KOPT-K1 (cell line): ENCODE measurements around the gene KCTD12.

Source experiments
- H3K27ac ChIP-seq: fragments of 200-600 bp; sonication (generic); 2 replicates; pipeline ENCODE4 v1.5.1; 2016; ENCODE audit warnings: antibody characterized with exemption, mild to moderate bottlenecking, low read depth, low read length; ENCODE audit not compliant: poor library complexity, severe bottlenecking
- H3K36me3 ChIP-seq: fragments of 200-600 bp; sonication (generic); 2 replicates; pipeline ENCODE4 v1.5.1; 2017; ENCODE audit warnings: antibody characterized with exemption, mild to moderate bottlenecking, low read length, moderate library complexity; ENCODE audit not compliant: insufficient read depth
- H3K9me3 ChIP-seq: fragments of 200-600 bp; sonication (generic); 2 replicates; pipeline ENCODE4 v1.5.1; 2017; ENCODE audit warnings: antibody characterized with exemption, low read length, mild to moderate bottlenecking; ENCODE audit not compliant: insufficient read depth, poor library complexity, severe bottlenecking

KCTD12 gene

GRCh38 chr13:76853481-76853880, 32.7 kb downstream of the KCTD12 start:
- Histone ChIP-seq H3K36me3 (no peaks in the 10 kb centered on the region), H3K27ac (no peak overlapping the region), H3K9me3 (no peaks in the 10 kb centered on the region)

DNA sequence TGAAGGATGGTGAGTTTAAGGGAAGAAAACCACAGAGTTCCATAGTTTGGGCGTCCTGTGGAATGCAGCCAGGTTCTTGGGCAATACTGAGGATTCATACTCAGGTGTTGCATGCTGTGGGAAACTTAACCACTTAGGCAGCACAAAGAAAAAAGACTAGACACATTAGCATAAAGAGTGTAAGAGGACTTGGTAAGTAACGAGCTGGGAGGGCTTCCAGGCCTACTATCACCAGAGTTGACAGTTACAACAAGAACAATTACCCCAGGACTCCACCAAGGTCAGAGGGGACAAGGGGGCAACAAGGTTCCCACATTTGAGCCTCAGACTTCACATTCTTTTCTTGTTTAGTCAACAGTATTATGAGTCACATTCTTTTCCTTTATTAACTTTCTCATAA, 33.2 kb downstream of the KCTD12 start:
- H3K9me3 ChIP-seq: no peaks in the 10 kb centered on the region
- H3K36me3 ChIP-seq: no peaks in the 10 kb centered on the region
- no peak overlapping the region for H3K27ac ChIP-seq

DNA sequence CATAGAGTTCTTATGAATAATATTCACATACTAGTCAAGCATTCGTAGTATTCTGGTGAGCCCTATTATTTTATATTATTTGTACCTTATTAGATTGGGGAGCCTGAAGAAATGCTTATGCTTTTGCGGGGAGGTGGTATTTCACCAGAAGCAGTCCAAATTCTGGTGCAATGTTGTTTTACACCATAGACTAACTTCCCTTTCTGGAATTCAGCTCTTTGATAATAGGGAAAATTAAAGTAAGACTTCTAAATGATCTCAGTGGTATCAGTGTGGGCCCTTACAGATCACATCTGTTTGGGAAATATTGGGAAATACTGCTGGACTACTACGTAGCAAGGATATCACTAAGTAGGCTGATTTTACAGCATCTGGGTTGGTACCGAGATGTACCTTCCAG, 34.2 kb downstream of the KCTD12 start:
- Histone ChIP-seq H3K36me3 (no peaks in the 10 kb centered on the region), H3K27ac (no peak overlapping the region), H3K9me3 (no peaks in the 10 kb centered on the region)

- Histone ChIP-seq H3K9me3 (no peaks in the 10 kb centered on the region), H3K36me3 (no peaks in the 10 kb centered on the region), H3K27ac (no peak overlapping the region)
These were observed 36.7 kb downstream of the KCTD12 start for GRCh38 chr13:76849493-76849892.

DNA sequence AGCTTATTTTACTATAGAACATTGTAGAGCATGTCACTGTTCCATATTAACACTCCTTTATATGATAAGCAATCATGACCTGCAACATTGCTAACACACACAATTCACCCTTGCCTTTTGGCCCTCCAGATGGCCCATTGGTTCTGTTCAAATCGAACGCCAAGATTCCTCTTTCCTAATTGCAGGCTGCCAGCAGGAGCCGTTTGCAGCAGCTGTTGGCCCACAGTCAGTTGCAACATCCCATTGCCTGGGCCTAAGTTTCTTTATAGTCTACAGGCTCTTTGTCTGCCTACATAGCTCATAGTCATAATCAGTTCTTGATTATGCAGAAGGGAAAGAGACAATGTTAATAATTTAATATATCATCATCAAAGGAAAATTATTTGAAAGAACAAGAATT, 37.6 kb downstream of the KCTD12 start:
- H3K27ac ChIP-seq: no peak overlapping the region
- no peaks in the 10 kb centered on the region for H3K9me3 ChIP-seq
- H3K36me3 ChIP-seq: no peaks in the 10 kb centered on the region

DNA sequence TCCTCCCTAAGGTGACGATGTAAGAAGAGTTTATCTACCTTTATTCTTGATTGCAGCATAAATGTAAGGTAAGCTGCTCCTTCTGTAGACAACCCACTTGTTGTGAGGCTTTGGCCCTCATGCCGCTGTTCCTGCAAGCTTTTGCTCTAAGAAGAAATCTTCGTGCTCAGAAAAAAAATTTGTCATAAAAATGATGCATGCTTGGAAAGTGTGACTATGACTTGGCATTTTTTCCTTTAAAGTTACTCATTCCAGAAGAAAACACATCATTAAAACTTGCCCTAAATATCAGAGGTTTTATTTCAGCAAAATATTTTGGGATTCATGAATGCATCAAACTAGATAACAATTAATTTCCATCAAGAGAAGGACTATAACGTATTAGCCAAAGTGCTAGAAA, 39.8 kb downstream of the KCTD12 start:
- H3K36me3 ChIP-seq: no peaks in the 10 kb centered on the region
- no peaks in the 10 kb centered on the region for H3K9me3 ChIP-seq
- H3K27ac ChIP-seq: no peak overlapping the region

- no peak overlapping the region for H3K27ac ChIP-seq
- H3K9me3 ChIP-seq: no peaks in the 10 kb centered on the region
- H3K36me3 ChIP-seq: no peaks in the 10 kb centered on the region
These were observed 40.3 kb downstream of the KCTD12 start for GRCh38 chr13:76845865-76846264.

GRCh38 chr13:76845367-76845766, 40.8 kb downstream of the KCTD12 start:
- no peak overlapping the region for H3K27ac ChIP-seq
- no peaks in the 10 kb centered on the region for H3K36me3 ChIP-seq
- H3K9me3 ChIP-seq: no peaks in the 10 kb centered on the region

GRCh38 chr13:76837801-76838200, 48.4 kb downstream of the KCTD12 start:
- no peak overlapping the region for H3K27ac ChIP-seq
- H3K36me3 ChIP-seq: no peaks in the 10 kb centered on the region

GRCh38 chr13:76836311-76836710, 49.9 kb downstream of the KCTD12 start:
- H3K36me3 ChIP-seq: no peaks in the 10 kb centered on the region
- no peak overlapping the region for H3K27ac ChIP-seq
- no peaks in the 10 kb centered on the region for H3K9me3 ChIP-seq

More at GRCh38 chr13:76837801-76838200, 48.4 kb downstream of the KCTD12 start:
- no peaks in the 10 kb centered on the region for H3K9me3 ChIP-seq

- Histone ChIP-seq H3K36me3 (no peaks in the 10 kb centered on the region), H3K9me3 (no peaks in the 10 kb centered on the region), H3K27ac (no peak overlapping the region)
These were observed 52.7 kb downstream of the KCTD12 start for GRCh38 chr13:76833441-76833954.

GRCh38 chr13:76832258-76832988, 53.8 kb downstream of the KCTD12 start:
- H3K27ac ChIP-seq: no peak overlapping the region
- H3K9me3 ChIP-seq: no peaks in the 10 kb centered on the region
- H3K36me3 ChIP-seq: no peaks in the 10 kb centered on the region

- Histone ChIP-seq H3K27ac (no peak overlapping the region), H3K9me3 (no peaks in the 10 kb centered on the region), H3K36me3 (no peaks in the 10 kb centered on the region)
These were observed 55.4 kb downstream of the KCTD12 start for GRCh38 chr13:76830805-76831204.
